ENCODE measurements around the gene TTC9.

GRCh38 chr14:70713511-70713916, 71.8 kb downstream of the TTC9 start:
- TF ChIP-seq CTCF (conservative IDR thresholded peaks at IDR 0.05; ENCODE audit: low read depth, low read length), result no peak
- no peak for TF ChIP-seq EZH2 (IDR thresholded peaks at IDR 0.05; ENCODE audit: borderline replicate concordance, low read depth, low read length, poor library complexity, severe bottlenecking)

Data from A673 (cell line).